ENCODE measurements around the gene RASL11B. TPM values are rescaled to one million over a fixed set of nuclear protein-coding genes. Genes with fewer than 3 reads are reported as not detected.

Gene RASL11B
- total RNA-seq = 0.20 and 0.66 TPM in 2 replicates

GRCh38 chr4:52861879-52862616 lies at the start of gene RASL11B:
Gene RASL11B (plus strand): TSS chr4:52862317. CDS start chr4:52862508, 191 bp downstream.

Other genes with a start within 250 kb of the RASL11B start
- gene USP46, start 203.0 kb upstream of the RASL11B start, total RNA-seq = 16.4 and 24.6 TPM in 2 replicates
- gene ERVMER34-1, start 110.9 kb upstream of the RASL11B start, total RNA-seq = not detected in 2 replicates

All from smooth muscle cell of the pulmonary artery (primary cell).